ENCODE data around the gene NCAPD2. TPM values are rescaled to one million over a fixed set of nuclear protein-coding genes. Genes with fewer than 3 reads are reported as not detected.

Gene NCAPD2
- polyA plus RNA-seq, 3 donors, result 6.2 to 15.0 (median 8.3) TPM

DNA sequence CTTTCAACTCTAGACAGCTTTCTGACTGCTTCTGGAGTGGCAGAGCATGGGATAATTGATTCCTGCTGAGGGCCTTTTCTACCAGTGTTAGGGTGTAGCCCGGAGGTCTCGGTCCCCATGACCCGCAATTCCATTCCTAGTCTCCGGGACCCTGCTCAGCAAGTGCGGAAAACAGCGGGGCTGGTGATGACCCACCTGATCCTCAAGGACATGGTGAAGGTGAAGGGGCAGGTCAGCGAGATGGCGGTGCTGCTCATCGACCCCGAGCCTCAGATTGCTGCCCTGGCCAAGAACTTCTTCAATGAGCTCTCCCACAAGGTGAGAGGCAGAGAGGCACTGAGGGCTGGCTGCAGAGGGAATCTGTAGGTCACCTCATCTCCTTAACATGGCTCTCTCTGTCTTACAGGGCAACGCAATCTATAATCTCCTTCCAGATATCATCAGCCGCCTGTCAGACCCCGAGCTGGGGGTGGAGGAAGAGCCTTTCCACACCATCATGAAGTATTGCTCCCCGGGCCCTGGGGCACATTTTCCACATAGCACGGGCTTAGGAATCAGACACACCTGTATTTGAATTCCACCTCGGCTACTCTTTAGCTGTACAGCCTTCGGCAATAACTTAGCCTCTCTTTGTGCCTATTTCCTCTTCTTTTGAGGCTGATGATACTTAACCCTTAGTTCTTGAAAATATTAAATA lies 34.8 kb downstream of the NCAPD2 start:
- no peak overlapping the region for H3K4me2 ChIP-seq (replicated peaks; ENCODE audit: extremely low read depth, low read length, poor library complexity, severe bottlenecking)
- Mint-ChIP-seq H3K4me1 (peaks cover 17% of the 10 kb centered on the region), H3K9me3 (no peaks in the 10 kb centered on the region), H3K27me3 (ENCODE audit: low read depth in 3 of 3) (no peaks in the 10 kb centered on the region), H3K4me3 (no peak overlapping the region), H3K27ac (peak overlapping the region in 2 of 7 donors; percentile 11 to 26), H3K36me3 (peaks cover 71 to 80% of the 10 kb centered on the region in 2 donors)
- no peak overlapping the region for H3K27ac ChIP-seq (ENCODE audit: low read depth in 1 of 2, low read length in 2 of 2)
- peaks cover 27% of the 10 kb centered on the region for H3K79me2 ChIP-seq (ENCODE audit: insufficient read depth, low read length)
- TF ChIP-seq, protein P1, sequence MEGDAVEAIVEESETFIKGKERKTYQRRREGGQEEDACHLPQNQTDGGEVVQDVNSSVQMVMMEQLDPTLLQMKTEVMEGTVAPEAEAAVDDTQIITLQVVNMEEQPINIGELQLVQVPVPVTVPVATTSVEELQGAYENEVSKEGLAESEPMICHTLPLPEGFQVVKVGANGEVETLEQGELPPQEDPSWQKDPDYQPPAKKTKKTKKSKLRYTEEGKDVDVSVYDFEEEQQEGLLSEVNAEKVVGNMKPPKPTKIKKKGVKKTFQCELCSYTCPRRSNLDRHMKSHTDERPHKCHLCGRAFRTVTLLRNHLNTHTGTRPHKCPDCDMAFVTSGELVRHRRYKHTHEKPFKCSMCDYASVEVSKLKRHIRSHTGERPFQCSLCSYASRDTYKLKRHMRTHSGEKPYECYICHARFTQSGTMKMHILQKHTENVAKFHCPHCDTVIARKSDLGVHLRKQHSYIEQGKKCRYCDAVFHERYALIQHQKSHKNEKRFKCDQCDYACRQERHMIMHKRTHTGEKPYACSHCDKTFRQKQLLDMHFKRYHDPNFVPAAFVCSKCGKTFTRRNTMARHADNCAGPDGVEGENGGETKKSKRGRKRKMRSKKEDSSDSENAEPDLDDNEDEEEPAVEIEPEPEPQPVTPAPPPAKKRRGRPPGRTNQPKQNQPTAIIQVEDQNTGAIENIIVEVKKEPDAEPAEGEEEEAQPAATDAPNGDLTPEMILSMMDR (IDR thresholded peaks at IDR 0.05), result no peak
- no peak overlapping the region for H3K9ac ChIP-seq (ENCODE audit: insufficient read depth, low read length, poor library complexity, severe bottlenecking)
- H3K4me3 ChIP-seq (replicated peaks in 1 of 3; ENCODE audit: low read depth in 2 of 3, low read length in 3 of 3), result no peak overlapping the region
- H2AFZ ChIP-seq (ENCODE audit: insufficient read depth, low read depth, low read length, poor library complexity, severe bottlenecking), result no peak overlapping the region
- peaks cover 74 to 79% of the 10 kb centered on the region in 2 donors for H3K36me3 ChIP-seq (replicated peaks in 1 of 2; ENCODE audit: control insufficient read depth in 1 of 2, insufficient read depth in 2 of 2, low read length in 2 of 2)
- DNase-seq, result no peak
- H3K4me1 ChIP-seq (ENCODE audit: control insufficient read depth in 1 of 2, insufficient read depth in 2 of 2, low read length in 2 of 2), result peaks cover 19% of the 10 kb centered on the region in 2 donors
- H3K9me3 ChIP-seq (replicated peaks in 1 of 2; ENCODE audit: control insufficient read depth in 1 of 2, insufficient read depth in 1 of 2, low read length in 2 of 2), result no peaks in the 10 kb centered on the region
- H4K20me1 ChIP-seq (ENCODE audit: insufficient read depth, low read length), result no peaks in the 10 kb centered on the region
- no peaks in the 10 kb centered on the region for H3K27me3 ChIP-seq (ENCODE audit: control insufficient read depth in 2 of 2, insufficient read depth in 2 of 2, low read length in 2 of 2)
- intact Hi-C loops (cut with micrococcal nuclease), result no loop called here
- 95% methylated on average over 11 of the region's 17 CpGs for WGBS (ENCODE audit: insufficient coverage)

DNA sequence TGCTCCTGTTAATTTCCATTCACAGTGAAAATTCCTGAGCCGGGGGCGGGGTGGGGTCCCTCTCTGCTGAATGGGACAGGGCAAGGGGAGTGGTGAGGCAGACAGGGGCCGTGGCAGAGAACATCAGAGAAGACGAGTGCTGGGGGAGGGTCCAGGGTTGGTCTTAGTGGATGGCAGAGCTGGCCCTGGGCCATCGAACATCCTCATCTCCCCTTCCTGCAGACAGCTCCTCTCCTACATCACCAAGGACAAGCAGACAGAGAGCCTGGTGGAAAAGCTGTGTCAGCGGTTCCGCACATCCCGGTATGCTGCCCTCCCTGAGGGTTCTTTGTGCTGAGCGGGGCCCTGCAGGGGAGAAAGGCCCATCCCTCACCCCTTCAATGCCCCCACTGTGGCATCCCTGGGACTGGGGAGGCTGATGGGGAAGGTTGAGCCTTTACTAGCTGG lies 35.4 kb downstream of the NCAPD2 start:
- Mint-ChIP-seq H3K4me1 (peaks cover 20% of the 10 kb centered on the region), H3K27me3 (ENCODE audit: low read depth in 3 of 3) (no peaks in the 10 kb centered on the region), H3K9me3 (no peaks in the 10 kb centered on the region), H3K36me3 (peaks cover 66 to 73% of the 10 kb centered on the region in 2 donors), H3K4me3 (no peak overlapping the region), H3K27ac (peak overlapping the region in 1 of 7 donors; percentile 47)
- Histone ChIP-seq H2AFZ (ENCODE audit: insufficient read depth, low read depth, low read length, poor library complexity, severe bottlenecking) (no peak overlapping the region), H3K79me2 (ENCODE audit: insufficient read depth, low read length) (peaks cover 27% of the 10 kb centered on the region), H4K20me1 (ENCODE audit: insufficient read depth, low read length) (no peaks in the 10 kb centered on the region), H3K4me1 (ENCODE audit: control insufficient read depth in 1 of 2, insufficient read depth in 2 of 2, low read length in 2 of 2) (peaks cover 23 to 25% of the 10 kb centered on the region in 2 donors), H3K27ac (ENCODE audit: low read depth in 1 of 2, low read length in 2 of 2) (no peak overlapping the region), H3K4me3 (replicated peaks in 1 of 3; ENCODE audit: low read depth in 2 of 3, low read length in 3 of 3) (no peak overlapping the region), H3K27me3 (ENCODE audit: control insufficient read depth in 2 of 2, insufficient read depth in 2 of 2, low read length in 2 of 2) (no peaks in the 10 kb centered on the region), H3K9ac (ENCODE audit: insufficient read depth, low read length, poor library complexity, severe bottlenecking) (no peak overlapping the region), H3K4me2 (replicated peaks; ENCODE audit: extremely low read depth, low read length, poor library complexity, severe bottlenecking) (no peak overlapping the region), H3K36me3 (replicated peaks in 1 of 2; ENCODE audit: control insufficient read depth in 1 of 2, insufficient read depth in 2 of 2, low read length in 2 of 2) (peaks cover 67 to 73% of the 10 kb centered on the region in 2 donors), H3K9me3 (replicated peaks in 1 of 2; ENCODE audit: control insufficient read depth in 1 of 2, insufficient read depth in 1 of 2, low read length in 2 of 2) (no peaks in the 10 kb centered on the region)
- intact Hi-C loops (cut with micrococcal nuclease), result no loop called here
- WGBS (ENCODE audit: insufficient coverage), result no CpG with 5 or more reads among the region's 9 CpGs
- TF ChIP-seq, protein P1 (IDR thresholded peaks at IDR 0.05), result no peak
- no peak for DNase-seq

All from CD14-positive monocyte (primary cell).